ENCODE measurements around the gene DHRS3.
"Not testable (repeated sequence)": the region's sequence is repeated elsewhere in the genome, so short reads cannot be mapped to it uniquely, and the experiment has no call there.

Gene DHRS3

GRCh38 chr1:12617901-12618660 lies at the start of gene DHRS3:
Gene DHRS3, minus strand, starts transcription at chr1:12618210. Its CDS starts 862 bp downstream, at chr1:12617348.
- DNase-seq (ENCODE audit: low read depth in 2 of 2) = peak; percentile 41 to 54

DNA sequence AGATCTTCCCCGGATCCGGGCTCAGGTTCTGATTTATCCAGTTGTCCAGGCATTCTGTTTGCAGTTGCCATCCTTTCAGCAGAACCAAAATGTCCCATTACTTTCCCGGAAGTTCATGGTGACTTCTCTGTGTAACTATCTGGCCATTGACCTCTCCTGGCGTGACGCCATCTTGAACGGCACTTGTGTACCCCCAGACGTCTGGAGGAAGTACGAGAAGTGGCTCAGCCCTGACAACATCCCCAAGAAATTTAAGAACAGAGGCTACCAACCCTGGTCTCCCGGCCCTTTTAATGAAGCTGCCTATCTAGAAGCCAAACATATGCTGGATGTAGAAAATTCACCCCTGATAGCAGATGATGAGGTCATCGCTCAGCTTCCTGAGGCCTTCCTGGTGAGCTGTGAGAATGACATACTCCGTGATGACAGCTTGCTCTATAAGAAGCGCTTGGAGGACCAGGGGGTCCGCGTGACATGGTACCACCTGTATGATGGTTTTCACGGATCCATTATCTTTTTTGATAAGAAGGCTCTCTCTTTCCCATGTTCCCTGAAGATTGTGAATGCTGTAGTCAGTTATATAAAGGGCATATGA lies 48.2 kb upstream of the DHRS3 start:
- DNase-seq (ENCODE audit: low read depth in 2 of 2) = no peak

DNA sequence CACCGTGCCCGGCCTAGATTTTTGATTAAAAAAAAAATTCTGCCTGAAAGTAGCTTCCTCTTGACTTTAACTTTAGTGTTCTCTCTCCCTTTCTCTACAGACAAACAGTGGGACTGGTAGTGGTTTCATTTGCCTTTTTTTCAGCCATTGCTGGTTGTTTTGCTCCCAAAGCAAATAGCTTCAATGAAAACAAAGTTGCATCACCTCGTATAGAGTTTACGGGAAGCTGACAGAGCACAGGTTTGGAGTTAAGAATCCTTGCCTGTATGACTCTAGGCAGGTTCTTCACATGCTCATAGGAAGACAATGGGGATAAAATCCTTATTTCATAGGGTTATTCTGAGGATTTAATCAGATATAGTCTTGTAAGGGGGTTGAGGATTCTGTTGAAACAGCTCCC lies 47.5 kb upstream of the DHRS3 start:
- DNase-seq (ENCODE audit: low read depth in 2 of 2) = no peak

- DNase-seq (ENCODE audit: low read depth in 2 of 2) = no peak
Observed at GRCh38 chr1:12662556-12662955, 44.5 kb upstream of the DHRS3 start.

- no peak for DNase-seq (ENCODE audit: low read depth in 2 of 2)
Observed at GRCh38 chr1:12661606-12662219, 43.7 kb upstream of the DHRS3 start.

DNA sequence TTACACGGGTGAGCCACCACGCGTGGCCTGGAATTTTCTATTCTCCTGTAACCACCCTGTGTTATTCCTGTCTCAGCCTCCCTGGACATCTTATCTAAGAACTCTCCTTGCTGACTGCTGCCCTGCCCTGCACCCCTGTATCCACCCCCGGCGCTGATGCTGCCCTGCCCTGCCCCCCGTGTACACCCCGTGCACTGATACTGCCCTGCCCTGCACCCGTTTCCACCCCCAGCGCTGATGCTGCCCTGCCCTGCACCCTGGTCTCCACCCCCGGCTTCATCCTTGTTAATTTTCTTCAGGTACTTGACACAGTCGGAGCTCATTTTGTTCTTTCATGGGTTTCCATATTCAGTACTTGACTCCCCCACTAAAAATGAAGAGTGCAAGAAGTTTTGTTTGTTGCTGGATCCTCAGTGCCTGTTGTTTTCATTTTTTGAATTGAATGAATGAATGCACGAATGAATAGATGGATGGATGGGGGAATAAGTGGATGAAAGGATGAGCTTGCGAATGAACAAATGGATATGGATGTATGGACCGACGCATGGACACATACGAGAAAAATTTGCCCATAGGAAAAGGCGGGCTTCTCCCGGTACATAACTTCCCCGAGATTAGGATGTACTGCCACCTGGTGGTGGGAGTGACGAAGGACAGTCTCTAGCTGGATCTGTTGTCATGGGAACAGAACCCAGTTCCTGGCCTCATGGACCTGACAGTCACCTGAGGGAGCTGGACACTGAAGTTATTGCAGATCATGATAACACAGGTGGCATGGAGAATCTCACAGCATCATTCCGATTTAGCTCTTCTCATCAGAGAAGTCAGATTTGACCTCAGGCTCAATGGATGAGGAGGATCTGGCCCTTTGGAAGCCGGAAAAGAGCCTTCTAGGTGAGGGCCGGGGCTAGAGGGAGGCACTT lies 40.8 kb upstream of the DHRS3 start:
- DNase-seq (ENCODE audit: low read depth in 2 of 2) = peak; percentile 43 to 59

GRCh38 chr1:12657885-12658512 lies 40.0 kb upstream of the DHRS3 start:
- not testable (repeated sequence) for DNase-seq (ENCODE audit: low read depth in 2 of 2)

- DNase-seq (ENCODE audit: low read depth in 2 of 2) = no peak
Observed at GRCh38 chr1:12657060-12657884, 39.3 kb upstream of the DHRS3 start.

- no peak for DNase-seq (ENCODE audit: low read depth in 2 of 2)
Observed at GRCh38 chr1:12656575-12656974, 38.6 kb upstream of the DHRS3 start.

DNA sequence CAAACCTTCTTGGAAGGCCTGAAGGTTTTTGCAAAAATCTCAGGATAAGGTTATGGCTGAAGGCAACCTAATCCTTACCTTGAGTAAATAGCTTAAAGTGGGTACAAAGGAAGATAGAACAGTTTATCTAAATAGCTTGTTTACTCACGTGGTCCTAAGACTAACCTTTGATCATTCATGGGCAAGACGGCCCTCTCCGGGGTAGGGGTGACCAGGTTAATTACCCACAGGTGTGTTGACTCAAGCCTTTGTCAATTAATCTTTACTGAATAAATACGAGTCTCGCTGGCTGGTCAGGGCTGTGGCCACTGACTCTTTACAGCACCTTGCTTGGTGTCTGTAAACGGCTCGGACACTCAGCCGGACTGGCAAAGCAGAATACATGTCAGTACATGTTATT lies 36.6 kb upstream of the DHRS3 start:
- DNase-seq (ENCODE audit: low read depth in 2 of 2) = no peak

GRCh38 chr1:12654004-12654567 lies 36.1 kb upstream of the DHRS3 start:
- DNase-seq (ENCODE audit: low read depth in 2 of 2) = no peak

DNA sequence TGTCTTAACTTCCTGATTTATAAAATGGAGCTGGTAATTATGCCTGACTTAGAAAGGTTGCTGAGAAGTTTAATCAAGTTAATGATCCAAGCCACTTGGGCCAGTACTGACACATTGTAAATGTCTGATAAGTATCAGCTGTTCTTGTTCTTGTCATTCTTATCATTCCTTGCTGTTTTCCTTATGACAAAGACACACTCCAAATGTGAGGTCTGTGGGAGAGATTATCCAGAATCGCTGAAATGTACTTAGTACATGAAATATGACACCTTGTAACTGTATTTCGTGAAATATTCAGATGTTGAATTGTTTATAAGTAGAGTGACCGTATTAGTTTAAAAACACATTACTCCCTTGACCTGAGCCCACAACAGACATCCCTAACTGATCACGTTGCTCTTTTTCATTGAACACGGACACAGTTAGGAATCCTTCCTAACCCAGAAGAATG lies 32.0 kb upstream of the DHRS3 start:
- no peak for DNase-seq (ENCODE audit: low read depth in 2 of 2)

GRCh38 chr1:12648741-12649140 lies 30.7 kb upstream of the DHRS3 start:
- DNase-seq (ENCODE audit: low read depth in 2 of 2) = no peak

GRCh38 chr1:12645401-12645800 lies 27.4 kb upstream of the DHRS3 start:
- DNase-seq (ENCODE audit: low read depth in 2 of 2) = not testable (repeated sequence)

DNA sequence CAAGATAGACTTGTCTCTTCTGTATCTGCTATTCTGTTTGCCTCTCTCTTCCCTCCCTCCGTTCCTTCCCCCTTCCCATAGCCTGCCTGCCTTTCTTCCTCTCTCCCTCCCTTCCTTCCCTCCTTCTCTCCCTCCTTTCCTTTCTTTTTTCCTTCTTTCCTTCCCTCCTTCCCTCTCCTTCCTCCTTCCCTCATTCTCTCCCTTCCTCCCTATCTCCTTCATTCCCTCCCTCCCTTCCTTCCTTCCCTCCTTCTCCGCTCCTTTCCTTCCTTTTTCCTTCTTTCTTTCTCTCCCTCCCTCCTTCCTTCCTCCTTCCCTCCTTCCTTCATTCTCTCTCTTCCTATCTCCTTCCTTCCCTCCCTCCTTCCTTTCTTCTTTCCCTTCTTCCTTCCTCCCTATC lies 26.8 kb upstream of the DHRS3 start:
- no peak for DNase-seq (ENCODE audit: low read depth in 2 of 2)

GRCh38 chr1:12644237-12644636 lies 26.2 kb upstream of the DHRS3 start:
- no peak for DNase-seq (ENCODE audit: low read depth in 2 of 2)

DNA sequence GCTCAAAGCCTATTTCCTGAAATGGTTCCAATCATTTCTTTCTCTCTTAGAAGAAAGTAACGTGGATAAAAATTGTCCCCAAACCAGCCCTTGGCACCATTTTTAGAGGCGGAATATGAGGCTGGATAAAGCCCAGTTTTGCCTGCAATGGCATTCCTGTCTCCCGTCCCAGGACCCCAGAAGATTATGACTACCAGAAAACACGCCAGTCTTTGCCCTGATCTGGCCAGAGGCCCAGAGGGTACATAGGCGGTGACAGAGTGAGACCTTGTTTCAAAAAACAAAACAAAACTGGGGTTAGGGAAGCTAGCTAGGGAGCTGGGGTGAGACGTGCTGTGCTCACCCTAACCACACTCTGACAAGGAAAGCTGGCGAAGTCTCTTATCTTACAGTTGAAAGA lies 25.8 kb upstream of the DHRS3 start, which contains the start of gene AADACL4:
TSS of gene AADACL4 (plus strand) at position 301 of the 400 bp plus-strand sequence. CDS start 462 bp downstream, outside the sequence.
- DNase-seq (ENCODE audit: low read depth in 2 of 2) = no peak

- DNase-seq (ENCODE audit: low read depth in 2 of 2) = no peak
Observed at GRCh38 chr1:12643079-12643478, 25.1 kb upstream of the DHRS3 start.

- DNase-seq (ENCODE audit: low read depth in 2 of 2) = no peak
Observed at GRCh38 chr1:12640958-12641272, 22.9 kb upstream of the DHRS3 start.
